GM18909 (cell line): ENCODE measurements around the gene EIF6.

Source experiments
- ATAC-seq: cut with Tn5 transposase; IDR thresholded peaks from one replicate; pipeline ENCODE4 v1.9.1; 2021; ENCODE audit warnings: mild to moderate bottlenecking; ENCODE audit not compliant: unreplicated experiment, poor library complexity

The EIF6 gene

DNA sequence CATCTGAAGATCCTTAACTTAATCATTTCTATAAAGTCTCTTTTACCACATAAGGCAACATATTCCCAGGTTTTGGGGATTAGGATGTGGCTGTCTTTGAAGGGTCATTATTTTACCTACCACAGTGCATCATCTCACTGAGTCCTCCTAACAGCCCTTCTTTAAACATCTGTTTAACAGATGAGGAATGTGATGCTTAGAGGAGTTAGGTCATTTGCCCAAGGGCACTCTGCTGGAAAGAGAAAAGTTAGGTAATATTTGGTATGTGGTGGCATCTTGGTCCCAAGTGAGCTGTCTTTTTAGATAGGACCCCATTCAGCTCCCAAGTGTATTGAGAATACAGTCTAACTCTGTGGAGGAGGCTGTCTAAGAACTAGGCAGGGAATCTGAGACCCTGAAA lies 47.1 kb downstream of the EIF6 start:
- no peak for ATAC-seq

DNA sequence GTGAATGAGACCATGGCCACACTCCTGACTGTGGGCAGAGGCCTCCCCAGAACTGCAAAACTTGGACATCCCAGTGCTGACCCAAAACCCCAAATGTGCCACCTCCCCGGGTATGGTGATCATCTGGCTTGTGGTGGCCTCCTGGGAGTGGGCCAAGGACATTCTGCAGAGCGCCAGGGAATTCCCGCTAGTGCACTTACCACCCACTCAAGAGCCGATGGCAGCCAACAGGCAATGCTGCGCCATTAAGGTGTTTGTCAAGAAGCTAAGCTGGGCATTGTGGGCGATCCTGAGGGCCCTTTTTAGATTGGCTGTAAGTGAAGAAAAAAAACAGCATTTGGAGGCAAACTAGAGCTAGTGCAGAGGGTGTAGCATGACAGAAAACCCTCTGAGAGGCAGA lies 48.7 kb downstream of the EIF6 start:
- no peak for ATAC-seq

DNA sequence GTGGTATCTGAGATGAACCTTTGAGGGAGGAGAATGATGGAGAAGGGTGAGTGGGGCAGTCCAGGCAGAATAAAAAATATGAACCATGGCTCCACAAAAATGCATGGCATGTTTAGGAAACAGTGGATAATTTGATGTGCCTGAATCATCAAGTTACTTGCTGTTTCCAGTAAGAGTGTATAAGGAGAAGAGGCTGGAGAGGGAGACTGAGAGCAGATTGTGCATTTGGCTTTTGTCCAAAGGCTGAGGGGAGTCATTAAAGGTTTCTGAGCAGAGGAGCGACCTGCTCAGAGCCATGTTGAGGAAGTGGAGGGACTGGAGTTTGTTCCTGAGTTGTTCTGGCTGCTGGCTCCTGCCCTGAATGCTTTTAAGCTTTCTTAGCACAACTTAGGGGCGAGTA lies 52.0 kb downstream of the EIF6 start:
- no peak for ATAC-seq
